ENCODE results near the gene FADS1.
A peak's percentile ranks its signal among the peaks of the same experiment; 100 is the strongest.

The FADS1 gene

GRCh38 chr11:61844909-61845565, 28.2 kb upstream of the FADS1 start:
- DNase-seq, result no peak

DNA sequence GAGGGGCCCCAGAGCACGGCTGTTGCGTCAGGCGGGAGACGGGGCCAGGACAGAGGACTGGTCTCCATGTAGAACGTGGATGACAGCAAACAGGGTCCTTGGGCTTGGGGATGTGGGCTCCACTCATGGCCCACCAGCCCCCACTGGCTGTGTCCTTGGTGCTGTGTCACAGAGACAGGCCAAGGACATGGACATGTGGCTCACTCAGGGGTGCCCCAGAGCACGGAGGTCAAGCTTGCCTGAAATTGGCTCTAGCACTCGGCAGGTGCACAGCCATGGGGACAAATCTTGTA, 25.7 kb upstream of the FADS1 start:
- no peak for DNase-seq

GRCh38 chr11:61841636-61842527, 25.1 kb upstream of the FADS1 start:
- no peak for DNase-seq

DNA sequence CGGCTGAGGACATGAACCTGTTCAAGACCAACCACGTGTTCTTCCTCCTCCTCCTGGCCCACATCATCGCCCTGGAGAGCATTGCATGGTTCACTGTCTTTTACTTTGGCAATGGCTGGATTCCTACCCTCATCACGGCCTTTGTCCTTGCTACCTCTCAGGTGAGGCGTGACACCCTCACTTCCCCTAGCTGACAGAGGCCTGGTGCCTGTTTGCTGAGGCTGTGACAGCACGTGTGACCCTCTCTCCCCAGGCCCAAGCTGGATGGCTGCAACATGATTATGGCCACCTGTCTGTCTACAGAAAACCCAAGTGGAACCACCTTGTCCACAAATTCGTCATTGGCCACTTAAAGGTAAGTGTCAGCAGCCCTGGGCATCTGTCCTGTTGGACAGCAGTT, 23.6 kb upstream of the FADS1 start:
- DNase-seq, result no peak

DNA sequence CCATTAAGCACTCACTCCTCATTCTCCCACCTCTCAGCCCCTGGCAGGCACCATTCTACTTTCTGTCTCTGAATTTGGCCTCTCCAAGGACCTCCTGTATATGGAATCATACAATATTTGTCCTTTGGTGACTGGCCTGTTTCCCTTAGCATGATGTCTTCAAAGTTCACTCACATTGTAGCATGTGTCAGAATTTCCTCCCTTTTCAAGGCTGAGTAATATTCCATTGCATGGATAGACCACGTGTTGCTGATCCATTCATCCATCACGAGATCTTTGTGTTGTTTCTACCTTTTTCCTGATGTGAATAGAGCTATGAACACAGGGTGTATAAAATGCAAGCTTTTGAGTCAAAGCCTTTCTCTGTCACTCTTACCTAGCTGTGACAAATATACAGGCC, 22.9 kb upstream of the FADS1 start:
- DNase-seq, result no peak

GRCh38 chr11:61838921-61839320, 22.1 kb upstream of the FADS1 start:
- no peak for DNase-seq

GRCh38 chr11:61838501-61838900, 21.7 kb upstream of the FADS1 start:
- DNase-seq, result no peak

GRCh38 chr11:61837411-61838005, 20.7 kb upstream of the FADS1 start:
- no peak for DNase-seq

- DNase-seq, result no peak
Measured at GRCh38 chr11:61836193-61836592, 19.4 kb upstream of the FADS1 start.

GRCh38 chr11:61834278-61835048, 17.7 kb upstream of the FADS1 start:
- DNase-seq, result peak; percentile 67

DNA sequence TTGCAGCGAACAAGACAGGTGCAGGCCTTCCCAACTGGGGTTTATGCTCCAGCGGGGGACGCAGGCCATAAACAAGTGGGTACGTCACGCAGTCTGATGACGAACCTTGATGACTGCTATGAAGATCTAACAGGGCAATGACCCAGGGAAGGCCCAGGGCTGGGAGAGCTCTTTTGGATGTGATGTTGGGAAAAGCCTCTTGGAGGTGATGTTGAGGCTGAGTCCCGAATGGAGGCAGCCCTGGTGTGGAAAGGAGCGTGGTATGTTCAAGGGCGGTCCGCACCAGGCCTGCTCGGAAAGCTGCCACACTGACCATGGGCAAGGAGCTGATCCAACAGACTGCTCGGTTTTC, 17.1 kb upstream of the FADS1 start:
- no peak for DNase-seq

- DNase-seq, result peak; percentile 52
Measured at GRCh38 chr11:61833471-61833870, 16.7 kb upstream of the FADS1 start.

DNA sequence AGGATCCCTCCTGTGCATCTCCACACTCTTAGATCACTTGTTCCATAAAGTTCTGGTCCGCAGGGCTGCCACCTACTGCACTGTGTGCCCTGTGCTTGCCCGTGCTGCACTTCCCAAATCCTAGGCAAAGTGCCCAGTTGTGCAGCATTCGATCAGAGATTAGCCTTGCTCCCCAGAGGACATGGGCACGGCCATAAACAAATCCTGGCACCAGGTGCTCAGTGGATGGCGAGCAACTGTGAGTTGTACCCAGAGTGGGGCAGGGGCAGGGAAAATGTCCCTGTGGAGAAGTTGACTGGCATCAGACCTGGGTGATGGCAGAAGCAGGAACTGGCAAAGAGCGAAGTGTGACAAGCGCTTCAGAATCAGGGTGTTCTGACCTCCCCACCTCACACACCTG, 16.0 kb upstream of the FADS1 start:
- no peak for DNase-seq

DNA sequence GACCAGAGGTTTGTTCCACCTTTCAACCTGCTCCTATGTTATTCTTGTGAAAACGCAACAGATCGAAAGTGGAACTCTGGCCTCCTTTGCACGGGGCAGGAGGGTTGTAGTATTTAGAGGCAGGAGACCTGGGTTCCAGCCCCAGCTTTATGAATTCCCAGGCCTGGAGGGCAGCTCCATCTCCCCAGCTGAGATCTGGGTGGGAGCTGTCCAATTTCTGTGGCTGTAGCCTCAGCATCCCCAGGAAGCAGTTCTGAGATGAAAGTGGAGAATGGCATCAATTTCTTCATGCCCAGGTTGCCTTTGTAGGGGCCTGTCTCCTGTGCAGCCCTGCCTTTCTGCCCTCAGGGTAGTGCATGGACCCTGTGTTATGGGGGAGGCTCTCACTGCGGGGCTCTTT, 15.4 kb upstream of the FADS1 start:
- DNase-seq, result no peak

DNA sequence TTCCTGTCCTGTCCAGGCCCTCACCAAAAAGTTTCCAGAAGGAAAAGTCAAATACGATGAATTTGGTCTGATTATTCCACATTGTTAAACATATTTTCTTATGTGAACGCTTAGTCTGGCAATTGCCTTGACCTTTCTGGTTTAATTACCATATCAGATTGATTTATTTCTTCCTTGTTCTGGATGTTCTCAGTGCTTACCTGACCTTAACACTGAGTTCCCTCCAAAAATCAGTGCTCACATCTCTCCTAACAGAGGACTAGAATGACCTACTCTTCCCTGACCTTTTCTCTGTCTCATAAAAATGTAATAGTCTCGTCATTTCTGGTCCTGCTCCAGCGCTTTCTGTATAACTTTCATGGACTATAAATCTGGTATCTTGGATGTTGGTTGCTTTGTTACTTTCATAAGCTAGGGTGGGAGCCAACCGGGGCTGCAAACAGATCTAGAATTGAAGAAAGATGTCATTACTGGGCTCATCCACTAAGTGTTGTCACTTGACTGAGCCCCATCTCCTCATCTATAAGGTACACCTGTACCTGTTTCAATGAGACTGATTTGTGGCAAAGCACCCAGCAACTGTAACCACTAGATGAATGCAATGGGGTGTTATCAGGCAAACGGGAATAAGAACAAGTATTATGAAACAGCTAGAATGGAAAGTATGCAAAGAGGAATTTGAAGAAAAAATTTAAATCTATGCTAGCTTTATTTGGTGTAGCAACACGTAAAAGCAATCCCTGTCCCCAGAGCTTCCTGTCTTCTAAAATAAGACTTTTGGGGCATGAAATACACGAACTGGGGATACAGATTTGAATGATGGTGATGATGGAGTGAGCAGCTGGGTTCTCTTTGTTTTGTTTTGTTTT, 13.7 kb upstream of the FADS1 start:
- no peak for DNase-seq

DNA sequence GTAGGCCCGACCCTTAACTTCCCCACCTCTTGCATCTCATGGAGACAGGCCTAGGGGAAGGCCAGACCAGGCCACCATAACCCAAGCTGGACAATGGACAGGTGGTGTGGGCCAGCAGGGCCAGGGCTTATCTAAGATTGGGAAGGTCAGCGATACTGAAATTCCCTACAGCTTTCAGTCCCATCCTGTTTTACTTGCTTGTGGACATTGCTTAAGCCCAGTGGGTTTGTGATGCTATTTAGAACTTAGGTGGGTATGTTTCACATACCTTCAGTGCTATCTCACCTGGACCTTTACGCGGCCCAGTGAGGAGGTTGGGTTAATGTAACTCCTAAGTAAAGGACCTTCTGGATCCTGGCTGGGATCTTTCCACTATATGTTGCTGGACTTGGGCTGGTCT, 13.0 kb upstream of the FADS1 start:
- DNase-seq, result no peak

GRCh38 chr11:61828629-61829407, 12.0 kb upstream of the FADS1 start:
- DNase-seq, result peak; percentile 52

GRCh38 chr11:61828379-61828628, 11.5 kb upstream of the FADS1 start:
- DNase-seq, result no peak

DNA sequence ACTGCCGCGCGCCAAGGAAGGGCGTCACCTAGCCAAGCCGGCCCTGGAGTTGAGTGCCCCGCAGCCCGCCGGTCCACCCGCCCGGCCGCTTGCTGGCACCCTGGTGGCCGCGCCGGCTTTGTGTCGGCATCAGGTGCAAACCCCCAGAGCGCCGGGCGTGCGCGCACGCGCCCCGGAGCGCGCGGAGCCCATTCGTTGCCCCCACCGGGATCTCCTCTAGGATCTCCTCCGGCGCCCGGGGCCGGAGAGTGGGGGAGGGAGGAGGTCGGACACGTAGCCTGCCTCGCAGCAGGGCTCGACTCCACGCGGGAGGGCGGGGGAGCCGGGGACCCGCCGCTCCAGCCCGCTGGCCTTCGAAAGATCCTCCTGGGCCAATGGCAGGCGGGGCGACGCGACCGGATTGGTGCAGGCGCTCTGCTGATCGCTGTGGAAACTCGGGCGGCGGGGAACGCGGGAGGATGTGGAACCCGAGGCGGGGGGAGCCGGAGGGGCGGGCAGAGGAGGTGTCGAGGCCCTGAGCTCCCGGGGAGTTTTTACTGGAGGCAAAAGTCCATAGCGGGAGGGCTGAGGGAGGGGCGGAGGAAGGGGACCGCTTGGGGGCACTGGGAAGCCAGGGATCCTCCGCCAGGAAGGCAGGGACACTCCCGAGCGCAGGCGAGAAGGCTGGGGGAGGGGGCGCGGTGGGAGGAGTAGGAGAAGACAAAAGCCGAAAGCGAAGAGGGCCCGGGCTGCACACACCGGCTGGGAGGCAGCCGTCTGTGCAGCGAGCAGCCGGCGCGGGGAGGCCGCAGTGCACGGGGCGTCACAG, 11.0 kb upstream of the FADS1 start, which contains the start of gene FADS2:
Gene FADS2, plus strand, starts transcription at position 730 of the 808 bp plus-strand sequence. CDS start 91 bp downstream, outside the sequence.
- peak; percentile 90 for DNase-seq

DNA sequence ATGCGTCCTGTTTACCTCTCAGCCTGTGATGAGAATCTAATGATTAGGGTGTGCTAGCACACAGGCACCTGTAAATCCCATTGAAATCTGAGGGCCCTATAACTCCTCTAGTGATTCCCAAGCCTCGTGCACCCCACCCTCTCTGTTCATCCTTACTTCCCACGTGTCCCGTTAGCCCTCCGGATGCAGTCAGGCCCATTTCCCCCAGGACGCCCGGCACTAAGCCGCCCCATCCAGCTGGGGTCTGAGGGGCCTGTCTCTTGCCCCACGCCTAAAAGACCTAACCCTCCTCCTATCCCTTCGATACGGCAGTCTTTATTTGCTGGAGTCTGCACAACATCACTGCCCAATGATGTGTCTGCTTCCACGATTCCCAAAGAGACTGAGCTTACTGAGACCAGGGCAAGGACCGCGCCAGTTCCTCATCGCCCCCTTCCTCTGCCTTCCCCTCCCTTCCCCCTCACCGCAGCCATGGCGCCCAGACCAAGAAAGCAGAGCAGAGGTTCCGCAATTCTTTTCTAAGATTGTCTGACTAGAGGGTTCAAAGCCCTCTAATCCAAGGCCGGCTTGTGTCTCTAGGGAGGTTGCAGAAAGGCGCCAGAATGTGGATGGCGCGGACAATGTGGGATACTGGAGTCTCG, 10.2 kb upstream of the FADS1 start:
- DNase-seq, result peak; percentile 10

All from CD4-positive, alpha-beta T cell treated with Interleukin-6 for 4 hours (primary cell).